Neural cell (in vitro differentiated cells): ENCODE measurements around the gene TMEM174. TPM values are rescaled to one million over a fixed set of nuclear protein-coding genes. Genes with fewer than 3 reads are reported as not detected.

Source experiments
- H2AFZ ChIP-seq: fragments of 200-600, 300-800 bp; sonication (generic), shearing (Covaris generic); 2 replicates; pipeline ENCODE4 v1.6.0; 2014; ENCODE audit warnings: low read depth, mild to moderate bottlenecking, antibody characterized with exemption, low read length, moderate library complexity
- H3F3A ChIP-seq: fragments of 200-600 bp; shearing (Covaris generic); 2 replicates; pipeline ENCODE4 v1.6.1; 2016; ENCODE audit warnings: mild to moderate bottlenecking, moderate library complexity, mixed read lengths, antibody characterized with exemption, low read length; ENCODE audit not compliant: insufficient read depth, poor library complexity, severe bottlenecking
- H3K27ac ChIP-seq: fragments of 200-600, 300-800 bp; sonication (generic), shearing (Covaris generic); 2 replicates; pipeline ENCODE4 v1.5.1; 2014; ENCODE audit warnings: mild to moderate bottlenecking, low read length, moderate library complexity
- H3K27me3 ChIP-seq: fragments of 300-800, 200-600 bp; sonication (generic), shearing (Covaris generic); 2 replicates; pipeline ENCODE4 v1.6.0; 2014; ENCODE audit warnings: mild to moderate bottlenecking, low read depth, low read length, moderate library complexity; ENCODE audit not compliant: insufficient read depth
- H3K36me3 ChIP-seq: fragments of 300-800, 200-600 bp; sonication (generic), shearing (Covaris generic); 2 replicates; pipeline ENCODE4 v1.5.1; 2014; ENCODE audit warnings: mild to moderate bottlenecking, antibody characterized with exemption, low read length, moderate library complexity; ENCODE audit not compliant: insufficient read depth
- H3K4me2 ChIP-seq: fragments of 300-800, 200-600 bp; sonication (generic), shearing (Covaris generic); 2 replicates; pipeline ENCODE4 v1.6.0; 2014; ENCODE audit warnings: mild to moderate bottlenecking, low read length
- H3K4me3 ChIP-seq: fragments of 300-800, 200-600 bp; sonication (generic), shearing (Covaris generic); 2 replicates; pipeline ENCODE4 v1.5.1; 2014; ENCODE audit warnings: mild to moderate bottlenecking, low read length, moderate library complexity
- H3K79me2 ChIP-seq: fragments of 200-600 bp; shearing (Covaris generic); replicated peaks from 2 replicates; pipeline ENCODE4 v1.6.0; 2014; ENCODE audit warnings: mild to moderate bottlenecking, low read length, moderate library complexity; ENCODE audit not compliant: insufficient read depth
- H3K9ac ChIP-seq: fragments of 300-800, 200-600 bp; sonication (generic), shearing (Covaris generic); 2 replicates; pipeline ENCODE4 v1.6.1; 2016; ENCODE audit warnings: mild to moderate bottlenecking, low read length, mixed read lengths
- H3K9me2 ChIP-seq: fragments of 200-600 bp; shearing (Covaris generic); 2 replicates; pipeline ENCODE4 v1.6.1; 2016; ENCODE audit warnings: mild to moderate bottlenecking, low read length, mixed read lengths; ENCODE audit not compliant: insufficient read depth
- H3K9me3 ChIP-seq: fragments of 200-600, 300-800 bp; sonication (generic), shearing (Covaris generic); 2 replicates; pipeline ENCODE4 v1.6.1; 2016; ENCODE audit warnings: mild to moderate bottlenecking, mixed run types, low read length, moderate library complexity, mixed read lengths
- H4K20me1 ChIP-seq: fragments of 200-600 bp; shearing (Covaris generic); 2 replicates; pipeline ENCODE4 v1.6.1; 2016; ENCODE audit warnings: mild to moderate bottlenecking, mixed run types; ENCODE audit not compliant: insufficient read depth
- EP300 ChIP-seq: fragments of 450-650 bp; conservative IDR thresholded peaks from 2 replicates; pipeline ENCODE4 v1.6.1; 2014; ENCODE audit warnings: antibody characterized with exemption, mild to moderate bottlenecking, moderate library complexity; ENCODE audit not compliant: poor library complexity, severe bottlenecking
- EZH2 ChIP-seq: fragments of 200-600, 300-800 bp; shearing (Covaris generic), sonication (generic); IDR thresholded peaks from 2 replicates; pipeline ENCODE4 v1.6.1; 2014; ENCODE audit warnings: antibody characterized with exemption, low read length, borderline replicate concordance, mild to moderate bottlenecking; ENCODE audit not compliant: insufficient read depth, poor library complexity, severe bottlenecking
- MXI1 ChIP-seq: fragments of 450-650 bp; conservative IDR thresholded peaks from 2 replicates; pipeline ENCODE4 v1.6.1; 2014; ENCODE audit warnings: antibody characterized with exemption, mild to moderate bottlenecking; ENCODE audit not compliant: poor library complexity, severe bottlenecking
- POLR2AphosphoS5 ChIP-seq: IDR thresholded peaks from 2 replicates; pipeline ENCODE4 v1.6.1; 2012
- RAD21 ChIP-seq: fragments of 450-650 bp; conservative IDR thresholded peaks from 2 replicates; pipeline ENCODE4 v1.6.1; 2014; ENCODE audit warnings: antibody characterized with exemption, mild to moderate bottlenecking, moderate library complexity
- SMC3 ChIP-seq: fragments of 450-650 bp; conservative IDR thresholded peaks from 2 replicates; pipeline ENCODE4 v1.6.1; 2014; ENCODE audit warnings: antibody characterized with exemption, mild to moderate bottlenecking, moderate library complexity; ENCODE audit not compliant: poor library complexity
- TAF1 ChIP-seq: IDR thresholded peaks from 2 replicates; pipeline ENCODE4 v1.6.1; 2012; ENCODE audit warnings: low read depth
- polyA plus RNA-seq: library from polyadenylated mRNA; depleted of rRNA; stranded (reverse); fragments of >200 nt; gene quantifications from 2 replicates; pipeline ENCODE4 v1.2.3, GENCODE V29; 2014
- TF ChIP-seq, protein P1 (sequence below): IDR thresholded peaks from 2 replicates; pipeline ENCODE4 v1.6.1; 2012; ENCODE audit warnings: borderline replicate concordance
- TF ChIP-seq, protein P2 (sequence below): fragments of 450-650 bp; IDR thresholded peaks from 2 replicates; pipeline ENCODE4 v1.5.1; 2014; ENCODE audit warnings: antibody characterized with exemption, mild to moderate bottlenecking, moderate library complexity; ENCODE audit not compliant: poor library complexity, severe bottlenecking

TMEM174 gene
- polyA plus RNA-seq, 1 donor from 2014 or later = not detected

DNA sequence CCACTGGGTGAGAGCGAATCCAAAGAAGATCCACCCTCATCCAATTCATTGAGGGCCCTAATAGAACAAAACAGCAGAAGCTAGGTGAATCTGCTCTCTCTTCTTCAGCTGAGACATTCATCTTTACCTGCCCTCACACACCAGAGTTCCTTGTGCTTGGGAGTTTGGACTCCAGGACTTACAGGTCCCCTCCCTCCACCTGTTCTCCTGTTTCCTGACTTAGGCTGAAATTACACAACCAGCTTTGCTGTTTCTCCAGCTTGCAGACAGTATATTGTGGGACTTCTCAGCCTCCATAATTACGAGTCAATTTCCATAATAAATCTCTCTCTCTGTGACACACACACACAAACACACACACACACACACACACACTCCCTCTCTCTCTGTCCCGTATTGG, 33.5 kb upstream of the TMEM174 start:
- H3F3A ChIP-seq = no peaks in the 10 kb centered on the region
- no peak for TF ChIP-seq POLR2AphosphoS5
- no peak for TF ChIP-seq TAF1
- TF ChIP-seq MXI1 = no peak
- TF ChIP-seq, protein P1, sequence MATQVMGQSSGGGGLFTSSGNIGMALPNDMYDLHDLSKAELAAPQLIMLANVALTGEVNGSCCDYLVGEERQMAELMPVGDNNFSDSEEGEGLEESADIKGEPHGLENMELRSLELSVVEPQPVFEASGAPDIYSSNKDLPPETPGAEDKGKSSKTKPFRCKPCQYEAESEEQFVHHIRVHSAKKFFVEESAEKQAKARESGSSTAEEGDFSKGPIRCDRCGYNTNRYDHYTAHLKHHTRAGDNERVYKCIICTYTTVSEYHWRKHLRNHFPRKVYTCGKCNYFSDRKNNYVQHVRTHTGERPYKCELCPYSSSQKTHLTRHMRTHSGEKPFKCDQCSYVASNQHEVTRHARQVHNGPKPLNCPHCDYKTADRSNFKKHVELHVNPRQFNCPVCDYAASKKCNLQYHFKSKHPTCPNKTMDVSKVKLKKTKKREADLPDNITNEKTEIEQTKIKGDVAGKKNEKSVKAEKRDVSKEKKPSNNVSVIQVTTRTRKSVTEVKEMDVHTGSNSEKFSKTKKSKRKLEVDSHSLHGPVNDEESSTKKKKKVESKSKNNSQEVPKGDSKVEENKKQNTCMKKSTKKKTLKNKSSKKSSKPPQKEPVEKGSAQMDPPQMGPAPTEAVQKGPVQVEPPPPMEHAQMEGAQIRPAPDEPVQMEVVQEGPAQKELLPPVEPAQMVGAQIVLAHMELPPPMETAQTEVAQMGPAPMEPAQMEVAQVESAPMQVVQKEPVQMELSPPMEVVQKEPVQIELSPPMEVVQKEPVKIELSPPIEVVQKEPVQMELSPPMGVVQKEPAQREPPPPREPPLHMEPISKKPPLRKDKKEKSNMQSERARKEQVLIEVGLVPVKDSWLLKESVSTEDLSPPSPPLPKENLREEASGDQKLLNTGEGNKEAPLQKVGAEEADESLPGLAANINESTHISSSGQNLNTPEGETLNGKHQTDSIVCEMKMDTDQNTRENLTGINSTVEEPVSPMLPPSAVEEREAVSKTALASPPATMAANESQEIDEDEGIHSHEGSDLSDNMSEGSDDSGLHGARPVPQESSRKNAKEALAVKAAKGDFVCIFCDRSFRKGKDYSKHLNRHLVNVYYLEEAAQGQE = no peak
- TF ChIP-seq, protein P2, sequence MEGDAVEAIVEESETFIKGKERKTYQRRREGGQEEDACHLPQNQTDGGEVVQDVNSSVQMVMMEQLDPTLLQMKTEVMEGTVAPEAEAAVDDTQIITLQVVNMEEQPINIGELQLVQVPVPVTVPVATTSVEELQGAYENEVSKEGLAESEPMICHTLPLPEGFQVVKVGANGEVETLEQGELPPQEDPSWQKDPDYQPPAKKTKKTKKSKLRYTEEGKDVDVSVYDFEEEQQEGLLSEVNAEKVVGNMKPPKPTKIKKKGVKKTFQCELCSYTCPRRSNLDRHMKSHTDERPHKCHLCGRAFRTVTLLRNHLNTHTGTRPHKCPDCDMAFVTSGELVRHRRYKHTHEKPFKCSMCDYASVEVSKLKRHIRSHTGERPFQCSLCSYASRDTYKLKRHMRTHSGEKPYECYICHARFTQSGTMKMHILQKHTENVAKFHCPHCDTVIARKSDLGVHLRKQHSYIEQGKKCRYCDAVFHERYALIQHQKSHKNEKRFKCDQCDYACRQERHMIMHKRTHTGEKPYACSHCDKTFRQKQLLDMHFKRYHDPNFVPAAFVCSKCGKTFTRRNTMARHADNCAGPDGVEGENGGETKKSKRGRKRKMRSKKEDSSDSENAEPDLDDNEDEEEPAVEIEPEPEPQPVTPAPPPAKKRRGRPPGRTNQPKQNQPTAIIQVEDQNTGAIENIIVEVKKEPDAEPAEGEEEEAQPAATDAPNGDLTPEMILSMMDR = no peak
- no peak for TF ChIP-seq EZH2
- TF ChIP-seq SMC3 = no peak
- TF ChIP-seq RAD21 = no peak
- TF ChIP-seq EP300 = no peak
- H4K20me1 ChIP-seq = no peaks in the 10 kb centered on the region
- H3K9me3 ChIP-seq = no peaks in the 10 kb centered on the region
- no peaks in the 10 kb centered on the region for H3K79me2 ChIP-seq
- H3K4me2 ChIP-seq = no peak overlapping the region
- H3K27me3 ChIP-seq = no peaks in the 10 kb centered on the region
- no peak overlapping the region for H3K4me3 ChIP-seq
- no peak overlapping the region for H2AFZ ChIP-seq
- no peak overlapping the region for H3K9ac ChIP-seq
- no peaks in the 10 kb centered on the region for H3K9me2 ChIP-seq
- H3K27ac ChIP-seq = no peak overlapping the region
- no peaks in the 10 kb centered on the region for H3K36me3 ChIP-seq

DNA sequence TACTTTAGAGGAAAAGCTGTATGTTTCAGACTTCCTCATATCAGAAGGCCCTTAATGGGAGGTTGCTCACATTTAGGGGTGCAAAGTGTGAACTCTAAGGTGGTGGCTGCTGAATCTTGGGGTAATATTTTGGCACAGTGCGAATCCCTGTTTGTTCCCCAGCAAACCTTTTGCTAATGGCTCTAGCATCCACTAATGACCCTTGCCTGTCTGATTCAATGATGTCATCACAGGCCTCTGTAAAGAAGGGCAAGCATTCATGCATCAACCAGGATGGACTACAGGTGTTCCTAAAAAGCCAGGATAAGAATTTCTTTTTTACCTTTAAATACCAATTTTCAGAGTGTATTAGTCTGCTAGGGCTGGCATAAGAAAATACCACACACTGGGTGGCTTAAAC, 32.2 kb upstream of the TMEM174 start:
- no peak overlapping the region for H3K4me2 ChIP-seq
- H3K36me3 ChIP-seq = no peaks in the 10 kb centered on the region
- no peak overlapping the region for H3K27ac ChIP-seq
- H3K9ac ChIP-seq = no peak overlapping the region
- H4K20me1 ChIP-seq = no peaks in the 10 kb centered on the region
- TF ChIP-seq POLR2AphosphoS5 = no peak
- no peak overlapping the region for H3K4me3 ChIP-seq
- no peaks in the 10 kb centered on the region for H3F3A ChIP-seq
- no peaks in the 10 kb centered on the region for H3K9me2 ChIP-seq
- H3K79me2 ChIP-seq = no peaks in the 10 kb centered on the region
- H3K27me3 ChIP-seq = no peaks in the 10 kb centered on the region
- H2AFZ ChIP-seq = no peak overlapping the region
- no peaks in the 10 kb centered on the region for H3K9me3 ChIP-seq

DNA sequence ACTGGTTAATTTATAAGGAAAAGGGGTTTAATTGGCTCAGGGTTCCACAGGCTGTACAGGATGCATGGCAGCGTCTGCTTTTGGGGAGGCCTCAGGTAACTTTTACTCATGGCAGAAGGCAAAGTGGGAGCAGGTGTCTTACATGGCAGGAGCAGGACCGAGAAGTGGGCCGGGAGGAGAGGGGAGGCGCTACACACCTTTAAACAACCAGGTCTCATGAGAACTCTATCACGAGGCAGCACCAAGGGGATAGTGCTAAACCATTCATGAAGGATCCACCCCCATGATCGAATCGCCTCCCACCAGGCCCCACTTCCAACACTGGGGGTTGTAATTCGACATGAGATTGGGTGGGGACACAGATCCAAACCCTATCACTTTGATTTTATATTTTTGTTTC, 31.0 kb upstream of the TMEM174 start:
- no peaks in the 10 kb centered on the region for H3K9me2 ChIP-seq
- TF ChIP-seq RAD21 (no peak), SMC3 (no peak), TAF1 (no peak), EZH2 (no peak), POLR2AphosphoS5 (no peak), MXI1 (no peak), EP300 (no peak)
- TF ChIP-seq, protein P1 = no peak
- TF ChIP-seq, protein P2 = no peak
- no peak overlapping the region for H3K4me3 ChIP-seq
- H3K4me2 ChIP-seq = no peak overlapping the region
- H3K27ac ChIP-seq = no peak overlapping the region
- H2AFZ ChIP-seq = no peak overlapping the region
- no peaks in the 10 kb centered on the region for H3K27me3 ChIP-seq
- no peaks in the 10 kb centered on the region for H4K20me1 ChIP-seq
- no peaks in the 10 kb centered on the region for H3K9me3 ChIP-seq
- no peaks in the 10 kb centered on the region for H3F3A ChIP-seq
- no peaks in the 10 kb centered on the region for H3K36me3 ChIP-seq
- H3K79me2 ChIP-seq = no peaks in the 10 kb centered on the region
- no peak overlapping the region for H3K9ac ChIP-seq
